ENCODE data around the gene KCMF1. TPM values are rescaled to one million over a fixed set of nuclear protein-coding genes. Genes with fewer than 3 reads are reported as not detected.
A peak's percentile ranks its signal among the peaks of the same experiment; 100 is the strongest.

The KCMF1 gene
- polyA plus RNA-seq, 2 of the 4 experiments (the other 2 are of a cell fraction): 77.8 to 221 TPM

- ATAC-seq (peak; percentile 42 to 63), DNase-seq (ENCODE audit: low read depth in 1 of 2, low spot score in 1 of 2) (peak; percentile 74 to 82), FAIRE-seq (no peak)
- Histone ChIP-seq H3K27ac (peak overlapping the region; percentile 90), H3K4me2 (peak overlapping the region; percentile 80), H3K4me3 (peak overlapping the region; percentile 21; the same call in 1 of the 3 replicates), H3K4me1 (peaks cover 72% of the 10 kb centered on the region), H3K9me3 (no peaks in the 10 kb centered on the region)
- ChIA-PET POLR2A (interaction anchor here (0.8 to 4.2 kb wide), 7 partner anchors 9 to 56 kb away, joined by 3 to 70 read pairs (median 6); partner anchors contain the start of gene KCMF1), CTCF (interaction anchor here (0.7 to 7.5 kb wide), 9 partner anchors 10 to 326 kb away, joined by 3 to 66 read pairs (median 5); partner anchors contain the start of gene TRABD2A)
- TF ChIP-seq TP53 (CRISPR knock-in tag; IDR thresholded peaks at IDR 0.05) (no peak), SMC3 (IDR thresholded peaks at IDR 0.05) (no peak), CBX8 (IDR thresholded peaks at IDR 0.05) (no peak), GATA3 (IDR thresholded peaks at IDR 0.05; ENCODE audit: borderline replicate concordance) (no peak), TFCP2L1 (CRISPR knock-in tag; IDR thresholded peaks at IDR 0.05) (0 out of 2 replicates have a peak, but pooled peaks have one; percentile 39), RAD21 (conservative IDR thresholded peaks at IDR 0.05 in 1 of 2, IDR thresholded peaks at IDR 0.05 in 1 of 2) (no peak), MAZ (IDR thresholded peaks at IDR 0.05; ENCODE audit: borderline replicate concordance, low read depth, low read length) (no peak), ZFP36 (IDR thresholded peaks at IDR 0.05; ENCODE audit: borderline replicate concordance, partially characterized antibody) (no peak), E2F6 (IDR thresholded peaks at IDR 0.05; ENCODE audit: borderline replicate concordance, low read depth) (no peak), PHF8 (IDR thresholded peaks at IDR 0.05; ENCODE audit: borderline replicate concordance, low read depth) (no peak), ESRRA (IDR thresholded peaks at IDR 0.05; ENCODE audit: borderline replicate concordance, low read length) (no peak), FOXS1 (CRISPR knock-in tag; IDR thresholded peaks at IDR 0.05) (no peak), PBX3 (IDR thresholded peaks at IDR 0.05) (peak; percentile 60; the same call in 1 of the 2 replicates), JUNB (IDR thresholded peaks at IDR 0.05) (peak; percentile 22; the same call in 1 of the 2 replicates), ATOH8 (CRISPR knock-in tag; IDR thresholded peaks at IDR 0.05; ENCODE audit: low read depth) (peak; percentile 52; the same call in 1 of the 2 replicates), EHF (CRISPR knock-in tag; IDR thresholded peaks at IDR 0.05) (no peak), ZSCAN20 (CRISPR knock-in tag; IDR thresholded peaks at IDR 0.05) (no peak), ELK1 (IDR thresholded peaks at IDR 0.05; ENCODE audit: low read depth, low read length) (no peak), FOSL2 (IDR thresholded peaks at IDR 0.05) (peak; percentile 60), FOSL2 (CRISPR knock-in tag; IDR thresholded peaks at IDR 0.05) (peak; percentile 92), MAX (IDR thresholded peaks at IDR 0.05) (peak; percentile 74), NR3C1 (IDR thresholded peaks at IDR 0.05) (no peak), POLR2AphosphoS2 (conservative IDR thresholded peaks at IDR 0.05; ENCODE audit: low read length) (no peak), NFE2L2 (conservative IDR thresholded peaks at IDR 0.05; ENCODE audit: low read length) (no peak)
- WGBS (ENCODE audit: missing lambda C conversion rate): 28% methylated on average over 10 of the region's 10 CpGs
These were observed 11.8 kb upstream of the KCMF1 start for GRCh38 chr2:84959095-84959565.
